Skeletal muscle tissue (tissue), 4 donors: ENCODE measurements around the gene SCRN1. TPM values are rescaled to one million over a fixed set of nuclear protein-coding genes. Genes with fewer than 3 reads are reported as not detected.
"Not testable (repeated sequence)": the region's sequence is repeated elsewhere in the genome, so short reads cannot be mapped to it uniquely, and the experiment has no call there.

ENCODE experiments used
- H3K27ac ChIP-seq: one replicate; pipeline ENCODE4 v1.7.0; 2013; ENCODE audit warnings: mild to moderate bottlenecking, low read depth, low read length, inconsistent platforms
- H3K27me3 ChIP-seq, 3 donors: one replicate each; pipeline ENCODE4 v1.7.0; 2013; ENCODE audit warnings: low read length in 3 of 3; ENCODE audit not compliant: control insufficient read depth in 3 of 3, insufficient read depth in 3 of 3
- H3K36me3 ChIP-seq, 3 donors: one replicate each; pipeline ENCODE4 v1.7.0; 2013; ENCODE audit warnings: low read length in 3 of 3; ENCODE audit not compliant: control insufficient read depth in 3 of 3, insufficient read depth in 3 of 3
- H3K4me1 ChIP-seq, 3 donors: one replicate each; pipeline ENCODE4 v1.7.0; 2013; ENCODE audit warnings: low read length in 3 of 3, mild to moderate bottlenecking in 3 of 3; ENCODE audit not compliant: control insufficient read depth in 3 of 3, insufficient read depth in 3 of 3
- H3K4me3 ChIP-seq, 3 donors: one replicate each; pipeline ENCODE4 v1.7.0; 2013; ENCODE audit warnings: low read length in 3 of 3
- H3K9ac ChIP-seq, 3 donors: one replicate each; pipeline ENCODE4 v1.7.0; 2013; ENCODE audit warnings: low read length in 3 of 3, mild to moderate bottlenecking in 3 of 3, moderate library complexity in 2 of 3, low read depth in 1 of 3
- H3K9me3 ChIP-seq, 3 donors: one replicate each; pipeline ENCODE4 v1.7.0; 2013; ENCODE audit warnings: low read length in 3 of 3; ENCODE audit not compliant: control insufficient read depth in 3 of 3
- total RNA-seq: library from RNA; depleted of rRNA; stranded (reverse); fragments of >200 nt; gene quantifications from one replicate; pipeline ENCODE4 v1.2.3, GENCODE V29; 2014
- donor health status: Osteomylitis.

Gene SCRN1
- total RNA-seq, 1 donor from 2014 or later: 20.4 TPM

GRCh38 chr7:29900745-29901144 is 88.9 kb downstream of the SCRN1 start:
- Histone ChIP-seq H3K9me3 (no peaks in the 10 kb centered on the region), H3K36me3 (peaks cover 6 to 15% (median 14%) of the 10 kb centered on the region in 3 donors), H3K27me3 (no peaks in the 10 kb centered on the region)

GRCh38 chr7:29898301-29898700 is 91.3 kb downstream of the SCRN1 start:
- Histone ChIP-seq H3K4me3 (no peak overlapping the region), H3K27ac (no peak overlapping the region), H3K9ac (no peak overlapping the region), H3K9me3 (no peaks in the 10 kb centered on the region), H3K36me3 (peaks cover 0 to 11% (median 6%) of the 10 kb centered on the region in 3 donors), H3K4me1 (no peaks in the 10 kb centered on the region), H3K27me3 (no peaks in the 10 kb centered on the region)

More at GRCh38 chr7:29900745-29901144, 88.9 kb downstream of the SCRN1 start:
- no peaks in the 10 kb centered on the region for H3K4me1 ChIP-seq
- no peak overlapping the region for H3K4me3 ChIP-seq
- H3K9ac ChIP-seq: no peak overlapping the region
- H3K27ac ChIP-seq: no peak overlapping the region

- no peak overlapping the region for H3K4me3 ChIP-seq
- H3K4me1 ChIP-seq: no peaks in the 10 kb centered on the region
- peaks cover 6 to 18% (median 7%) of the 10 kb centered on the region in 3 donors for H3K36me3 ChIP-seq
- H3K27ac ChIP-seq: no peak overlapping the region
- H3K9me3 ChIP-seq: no peaks in the 10 kb centered on the region
- no peaks in the 10 kb centered on the region for H3K27me3 ChIP-seq
- no peak overlapping the region for H3K9ac ChIP-seq
These were observed 92.8 kb downstream of the SCRN1 start for GRCh38 chr7:29896685-29897411.

- peaks cover 8 to 23% (median 11%) of the 10 kb centered on the region in 3 donors for H3K36me3 ChIP-seq
- no peaks in the 10 kb centered on the region for H3K9me3 ChIP-seq
These were observed 94.0 kb downstream of the SCRN1 start for GRCh38 chr7:29895559-29895958.

GRCh38 chr7:29894256-29894655 is 95.3 kb downstream of the SCRN1 start:
- no peaks in the 10 kb centered on the region for H3K4me1 ChIP-seq
- no peak overlapping the region for H3K4me3 ChIP-seq
- no peaks in the 10 kb centered on the region for H3K27me3 ChIP-seq
- H3K36me3 ChIP-seq: peaks cover 9 to 32% (median 15%) of the 10 kb centered on the region in 3 donors
- no peaks in the 10 kb centered on the region for H3K9me3 ChIP-seq
- H3K27ac ChIP-seq: no peak overlapping the region
- no peak overlapping the region for H3K9ac ChIP-seq

More at GRCh38 chr7:29895559-29895958, 94.0 kb downstream of the SCRN1 start:
- Histone ChIP-seq H3K27me3 (no peaks in the 10 kb centered on the region), H3K27ac (no peak overlapping the region), H3K4me3 (no peak overlapping the region), H3K4me1 (no peaks in the 10 kb centered on the region), H3K9ac (no peak overlapping the region)

GRCh38 chr7:29893351-29893965 is 96.1 kb downstream of the SCRN1 start:
- Histone ChIP-seq H3K4me1 (no peaks in the 10 kb centered on the region), H3K27me3 (no peaks in the 10 kb centered on the region), H3K36me3 (peaks cover 13 to 35% (median 15%) of the 10 kb centered on the region in 3 donors), H3K27ac (no peak overlapping the region), H3K9ac (no peak overlapping the region), H3K9me3 (no peaks in the 10 kb centered on the region), H3K4me3 (no peak overlapping the region)

GRCh38 chr7:29892231-29892630 is 97.4 kb downstream of the SCRN1 start:
- Histone ChIP-seq H3K4me3 (no peak overlapping the region), H3K36me3 (peaks cover 12 to 40% (median 18%) of the 10 kb centered on the region in 3 donors), H3K9ac (no peak overlapping the region), H3K27me3 (no peaks in the 10 kb centered on the region), H3K4me1 (no peaks in the 10 kb centered on the region), H3K9me3 (no peaks in the 10 kb centered on the region), H3K27ac (no peak overlapping the region)

GRCh38 chr7:29891766-29892165 is 97.8 kb downstream of the SCRN1 start:
- Histone ChIP-seq H3K9ac (no peak overlapping the region), H3K27ac (no peak overlapping the region), H3K4me3 (no peak overlapping the region), H3K4me1 (no peaks in the 10 kb centered on the region), H3K9me3 (no peaks in the 10 kb centered on the region), H3K36me3 (peaks cover 12 to 43% (median 18%) of the 10 kb centered on the region in 3 donors), H3K27me3 (no peaks in the 10 kb centered on the region)

GRCh38 chr7:29890786-29891185 is 98.8 kb downstream of the SCRN1 start:
- H3K9me3 ChIP-seq, H3K27me3 ChIP-seq, H3K4me3 ChIP-seq, H3K4me1 ChIP-seq, H3K27ac ChIP-seq, H3K9ac ChIP-seq: not testable (repeated sequence)
- H3K36me3 ChIP-seq: peaks cover 12 to 43% (median 18%) of the 10 kb centered on the region in 3 donors

- H3K36me3 ChIP-seq: peaks cover 9 to 40% (median 18%) of the 10 kb centered on the region in 3 donors
- H3K9me3 ChIP-seq: no peaks in the 10 kb centered on the region
- no peak overlapping the region for H3K9ac ChIP-seq
- no peak overlapping the region for H3K4me3 ChIP-seq
- no peak overlapping the region for H3K27ac ChIP-seq
- no peaks in the 10 kb centered on the region for H3K4me1 ChIP-seq
- H3K27me3 ChIP-seq: no peaks in the 10 kb centered on the region
These were observed 99.3 kb downstream of the SCRN1 start for GRCh38 chr7:29890251-29890650.
